Activated naive CD8-positive, alpha-beta T cell treated with anti-CD3 and anti-CD28 coated beads for 36 hours (primary cell): ENCODE measurements around the gene MAP3K3. TPM values are rescaled to one million over a fixed set of nuclear protein-coding genes. Genes with fewer than 3 reads are reported as not detected.
A peak's percentile ranks its signal among the peaks of the same experiment; 100 is the strongest.

Experiments
- DNase-seq: peaks from one replicate; pipeline ENCODE4 v3.0.0; 2021
- H3K27ac Mint-ChIP-seq: one replicate; pipeline ENCODE4 v1.8.0; 2022; ENCODE audit warnings: mild to moderate bottlenecking, moderate library complexity, mixed read lengths
- H3K27me3 Mint-ChIP-seq: one replicate; pipeline ENCODE4 v1.8.0; 2022; ENCODE audit warnings: mild to moderate bottlenecking, mixed read lengths
- H3K36me3 Mint-ChIP-seq: one replicate; pipeline ENCODE4 v1.8.0; 2021; ENCODE audit warnings: mild to moderate bottlenecking, mixed read lengths
- H3K4me1 Mint-ChIP-seq: one replicate; pipeline ENCODE4 v1.8.0; 2021; ENCODE audit warnings: mixed read lengths
- H3K4me3 Mint-ChIP-seq: one replicate; pipeline ENCODE4 v1.8.0; 2022; ENCODE audit warnings: mild to moderate bottlenecking, moderate library complexity, mixed read lengths
- H3K9me3 Mint-ChIP-seq: one replicate; pipeline ENCODE4 v1.8.0; 2022; ENCODE audit warnings: mixed read lengths
- total RNA-seq, 2 experiments: library from RNA; stranded (reverse); gene quantifications; one replicate each; pipeline ENCODE4 v1.2.3, GENCODE V29; 2021

Gene MAP3K3
- total RNA-seq, 2 experiments from 2014 or later, result 20.1 to 20.8 TPM

GRCh38 chr17:63657786-63658185, 35.6 kb downstream of the MAP3K3 start:
- DNase-seq, result no peak
- H3K4me3 Mint-ChIP-seq, result no peak overlapping the region
- H3K27me3 Mint-ChIP-seq, result no peaks in the 10 kb centered on the region
- no peaks in the 10 kb centered on the region for H3K9me3 Mint-ChIP-seq
- no peaks in the 10 kb centered on the region for H3K4me1 Mint-ChIP-seq
- peaks cover 7% of the 10 kb centered on the region for H3K36me3 Mint-ChIP-seq
- no peak overlapping the region for H3K27ac Mint-ChIP-seq

GRCh38 chr17:63658366-63658765, 36.1 kb downstream of the MAP3K3 start:
- Mint-ChIP-seq H3K27ac (no peak overlapping the region), H3K27me3 (no peaks in the 10 kb centered on the region), H3K4me1 (no peaks in the 10 kb centered on the region), H3K4me3 (no peak overlapping the region), H3K36me3 (peaks cover 10% of the 10 kb centered on the region), H3K9me3 (no peaks in the 10 kb centered on the region)
- no peak for DNase-seq

- Mint-ChIP-seq H3K4me1 (no peaks in the 10 kb centered on the region), H3K27me3 (no peaks in the 10 kb centered on the region), H3K36me3 (peaks cover 10% of the 10 kb centered on the region), H3K4me3 (no peak overlapping the region), H3K9me3 (no peaks in the 10 kb centered on the region), H3K27ac (no peak overlapping the region)
- DNase-seq, result no peak
Observed at GRCh38 chr17:63659850-63660249, 37.6 kb downstream of the MAP3K3 start.

- Mint-ChIP-seq H3K9me3 (no peaks in the 10 kb centered on the region), H3K4me1 (peaks cover 4% of the 10 kb centered on the region), H3K4me3 (no peak overlapping the region), H3K27ac (peak overlapping the region; percentile 14), H3K36me3 (peaks cover 9% of the 10 kb centered on the region), H3K27me3 (no peaks in the 10 kb centered on the region)
- DNase-seq, result no peak
Observed at GRCh38 chr17:63665527-63666214, 43.5 kb downstream of the MAP3K3 start.

- H3K27me3 Mint-ChIP-seq, result no peaks in the 10 kb centered on the region
- DNase-seq, result no peak
- no peaks in the 10 kb centered on the region for H3K9me3 Mint-ChIP-seq
- no peak overlapping the region for H3K4me3 Mint-ChIP-seq
- H3K4me1 Mint-ChIP-seq, result peaks cover 23% of the 10 kb centered on the region
- H3K36me3 Mint-ChIP-seq, result peaks cover 6% of the 10 kb centered on the region
- no peak overlapping the region for H3K27ac Mint-ChIP-seq
Observed at GRCh38 chr17:63672856-63673255, 50.6 kb downstream of the MAP3K3 start.

GRCh38 chr17:63675231-63675606, 53.0 kb downstream of the MAP3K3 start:
- DNase-seq, result no peak
- Mint-ChIP-seq H3K27ac (no peak overlapping the region), H3K4me1 (peaks cover 30% of the 10 kb centered on the region), H3K36me3 (peaks cover 3% of the 10 kb centered on the region), H3K9me3 (no peaks in the 10 kb centered on the region), H3K4me3 (no peak overlapping the region), H3K27me3 (no peaks in the 10 kb centered on the region)

- H3K27ac Mint-ChIP-seq, result peak overlapping the region; percentile 35
- H3K27me3 Mint-ChIP-seq, result no peaks in the 10 kb centered on the region
- no peak for DNase-seq
- peaks cover 30% of the 10 kb centered on the region for H3K4me1 Mint-ChIP-seq
- H3K9me3 Mint-ChIP-seq, result no peaks in the 10 kb centered on the region
- H3K36me3 Mint-ChIP-seq, result peaks cover under 1% of the 10 kb centered on the region
- H3K4me3 Mint-ChIP-seq, result no peak overlapping the region
Observed at GRCh38 chr17:63675607-63676546, 53.7 kb downstream of the MAP3K3 start.

GRCh38 chr17:63676584-63676983, 54.4 kb downstream of the MAP3K3 start:
- Mint-ChIP-seq H3K4me1 (peaks cover 30% of the 10 kb centered on the region), H3K27me3 (no peaks in the 10 kb centered on the region), H3K27ac (peak overlapping the region; percentile 35), H3K4me3 (no peak overlapping the region), H3K9me3 (no peaks in the 10 kb centered on the region), H3K36me3 (no peaks in the 10 kb centered on the region)
- no peak for DNase-seq

- Mint-ChIP-seq H3K4me3 (no peak overlapping the region), H3K36me3 (peaks cover 5% of the 10 kb centered on the region), H3K27ac (no peak overlapping the region), H3K9me3 (no peaks in the 10 kb centered on the region), H3K27me3 (no peaks in the 10 kb centered on the region), H3K4me1 (peaks cover 26% of the 10 kb centered on the region)
- DNase-seq, result no peak
Observed at GRCh38 chr17:63679214-63679613, 57.0 kb downstream of the MAP3K3 start.

GRCh38 chr17:63680700-63681099, 58.5 kb downstream of the MAP3K3 start:
- Mint-ChIP-seq H3K27ac (no peak overlapping the region), H3K4me3 (no peak overlapping the region)

GRCh38 chr17:63681530-63681929, 59.3 kb downstream of the MAP3K3 start:
- DNase-seq, result no peak
- Mint-ChIP-seq H3K27ac (no peak overlapping the region), H3K4me1 (peaks cover 17% of the 10 kb centered on the region), H3K27me3 (no peaks in the 10 kb centered on the region), H3K36me3 (peaks cover 5% of the 10 kb centered on the region), H3K4me3 (no peak overlapping the region), H3K9me3 (no peaks in the 10 kb centered on the region)

More at GRCh38 chr17:63680700-63681099, 58.5 kb downstream of the MAP3K3 start:
- Mint-ChIP-seq H3K9me3 (no peaks in the 10 kb centered on the region), H3K4me1 (peaks cover 16% of the 10 kb centered on the region), H3K36me3 (peaks cover 5% of the 10 kb centered on the region), H3K27me3 (no peaks in the 10 kb centered on the region)
- DNase-seq, result no peak

- Mint-ChIP-seq H3K27ac (no peak overlapping the region), H3K36me3 (peaks cover 5% of the 10 kb centered on the region), H3K27me3 (no peaks in the 10 kb centered on the region), H3K4me3 (no peak overlapping the region), H3K9me3 (no peaks in the 10 kb centered on the region), H3K4me1 (peaks cover 18% of the 10 kb centered on the region)
- no peak for DNase-seq
Observed at GRCh38 chr17:63682441-63682840, 60.2 kb downstream of the MAP3K3 start.

GRCh38 chr17:63682981-63683380, 60.8 kb downstream of the MAP3K3 start:
- H3K27ac Mint-ChIP-seq, result no peak overlapping the region
- H3K27me3 Mint-ChIP-seq, result no peaks in the 10 kb centered on the region
- no peaks in the 10 kb centered on the region for H3K9me3 Mint-ChIP-seq
- peaks cover 18% of the 10 kb centered on the region for H3K4me1 Mint-ChIP-seq
- no peak for DNase-seq
- peaks cover 6% of the 10 kb centered on the region for H3K36me3 Mint-ChIP-seq
- no peak overlapping the region for H3K4me3 Mint-ChIP-seq

- Mint-ChIP-seq H3K36me3 (peaks cover 7% of the 10 kb centered on the region), H3K27ac (no peak overlapping the region), H3K4me1 (peaks cover 15% of the 10 kb centered on the region), H3K4me3 (no peak overlapping the region), H3K27me3 (no peaks in the 10 kb centered on the region), H3K9me3 (no peaks in the 10 kb centered on the region)
- no peak for DNase-seq
Observed at GRCh38 chr17:63685041-63685440, 62.8 kb downstream of the MAP3K3 start.

GRCh38 chr17:63685578-63685977, 63.4 kb downstream of the MAP3K3 start:
- peaks cover 7% of the 10 kb centered on the region for H3K36me3 Mint-ChIP-seq

More at GRCh38 chr17:63685578-63685977, 63.4 kb downstream of the MAP3K3 start:
- Mint-ChIP-seq H3K4me3 (no peak overlapping the region), H3K9me3 (no peaks in the 10 kb centered on the region), H3K27me3 (no peaks in the 10 kb centered on the region), H3K27ac (no peak overlapping the region), H3K4me1 (peaks cover 11% of the 10 kb centered on the region)
- no peak for DNase-seq
